Astrocyte of the cerebellum (primary cell): Measurements from ENCODE around the gene NOC3L.
A peak's percentile ranks its signal among the peaks of the same experiment; 100 is the strongest.
"Not testable (repeated sequence)": the region's sequence is repeated elsewhere in the genome, so short reads cannot be mapped to it uniquely, and the experiment has no call there.

Source experiments
- DNase-seq: peaks from one replicate; pipeline ENCODE4 v3.0.0-alpha.2; 2011; ENCODE audit warnings: low read depth
- H3K4me3 ChIP-seq: 2 replicates; pipeline ENCODE4 v1.5.1; 2011; ENCODE audit warnings: mild to moderate bottlenecking, low read depth, low read length, moderate library complexity
- in situ Hi-C: cut with HindIII; loops from 2 replicates; pipeline ENCODE4 v1.10.0; 2017; ENCODE audit warnings: low sequenced_read_pairs
- TF ChIP-seq, protein P1 (sequence below): IDR thresholded peaks from 2 replicates; pipeline ENCODE4 v1.5.1; 2012; ENCODE audit warnings: low read length, low read depth, moderate library complexity, mild to moderate bottlenecking; ENCODE audit errors: missing control alignments

Gene NOC3L

DNA sequence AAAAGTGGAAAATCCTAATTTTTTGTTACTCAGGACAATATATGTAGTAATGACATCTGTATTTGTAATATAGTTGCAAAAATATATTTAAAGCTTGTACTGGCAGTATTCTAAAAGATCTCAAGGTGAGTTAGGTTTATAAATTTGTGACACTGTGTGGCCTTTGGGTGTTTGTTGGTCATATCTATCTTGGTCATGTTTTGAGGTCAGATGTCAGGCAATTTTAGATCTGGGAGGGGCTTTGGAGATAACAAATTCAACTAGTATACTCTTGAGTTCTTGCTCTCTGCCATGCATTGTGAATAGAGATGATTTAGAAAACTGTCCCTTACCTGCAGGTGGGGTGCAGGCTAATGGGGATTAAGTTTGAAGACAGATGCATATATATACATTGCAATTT lies 42.7 kb upstream of the NOC3L start:
- DNase-seq: no peak
- in situ Hi-C loops: no loop called here
- no peak overlapping the region for H3K4me3 ChIP-seq
- TF ChIP-seq, protein P1, sequence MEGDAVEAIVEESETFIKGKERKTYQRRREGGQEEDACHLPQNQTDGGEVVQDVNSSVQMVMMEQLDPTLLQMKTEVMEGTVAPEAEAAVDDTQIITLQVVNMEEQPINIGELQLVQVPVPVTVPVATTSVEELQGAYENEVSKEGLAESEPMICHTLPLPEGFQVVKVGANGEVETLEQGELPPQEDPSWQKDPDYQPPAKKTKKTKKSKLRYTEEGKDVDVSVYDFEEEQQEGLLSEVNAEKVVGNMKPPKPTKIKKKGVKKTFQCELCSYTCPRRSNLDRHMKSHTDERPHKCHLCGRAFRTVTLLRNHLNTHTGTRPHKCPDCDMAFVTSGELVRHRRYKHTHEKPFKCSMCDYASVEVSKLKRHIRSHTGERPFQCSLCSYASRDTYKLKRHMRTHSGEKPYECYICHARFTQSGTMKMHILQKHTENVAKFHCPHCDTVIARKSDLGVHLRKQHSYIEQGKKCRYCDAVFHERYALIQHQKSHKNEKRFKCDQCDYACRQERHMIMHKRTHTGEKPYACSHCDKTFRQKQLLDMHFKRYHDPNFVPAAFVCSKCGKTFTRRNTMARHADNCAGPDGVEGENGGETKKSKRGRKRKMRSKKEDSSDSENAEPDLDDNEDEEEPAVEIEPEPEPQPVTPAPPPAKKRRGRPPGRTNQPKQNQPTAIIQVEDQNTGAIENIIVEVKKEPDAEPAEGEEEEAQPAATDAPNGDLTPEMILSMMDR: no peak

DNA sequence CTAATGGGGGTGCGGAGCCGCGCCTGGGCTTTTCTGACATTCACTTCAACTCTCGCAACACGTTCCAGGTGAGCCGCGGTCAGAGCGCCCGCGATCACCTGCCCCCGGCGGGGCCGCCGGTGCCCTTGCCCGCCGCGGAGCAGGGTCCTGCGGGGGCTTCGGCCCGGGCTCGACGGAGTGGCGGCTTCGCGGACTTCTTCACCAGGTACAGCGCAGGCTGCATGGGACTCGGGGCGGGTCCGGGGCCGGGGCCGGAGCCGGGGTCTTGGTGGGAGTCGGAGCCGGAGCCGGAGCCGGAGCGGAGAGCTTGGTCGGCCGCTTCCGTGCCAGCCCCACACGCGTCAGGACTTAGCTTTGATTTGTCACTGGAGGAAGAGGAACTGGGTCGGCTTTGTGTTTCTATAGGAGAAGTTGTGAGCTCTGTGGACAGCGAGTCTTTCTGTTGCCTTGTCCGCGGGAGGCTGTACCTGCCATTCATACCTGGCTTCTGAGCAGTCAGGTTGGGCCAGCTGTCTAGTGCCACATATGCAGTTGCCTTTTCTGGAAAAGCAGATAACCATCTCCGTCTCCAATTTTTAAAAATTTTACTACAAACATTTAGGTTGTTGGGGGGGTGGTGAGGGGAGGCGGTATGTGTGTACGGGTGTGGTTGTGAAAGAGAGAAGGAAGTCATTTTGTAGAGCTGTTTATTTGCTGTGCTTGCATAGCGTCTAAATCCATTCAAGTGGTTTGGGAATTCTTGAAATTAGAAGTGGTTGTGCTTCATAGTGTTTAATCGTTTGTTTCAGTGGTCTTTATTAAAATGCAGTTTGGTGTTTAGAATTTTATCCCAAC lies 40.9 kb upstream of the NOC3L start:
- TF ChIP-seq, protein P1: no peak
- in situ Hi-C loops: no loop called here
- peak; percentile 23 for DNase-seq
- peak overlapping the region; percentile 84 for H3K4me3 ChIP-seq

DNA sequence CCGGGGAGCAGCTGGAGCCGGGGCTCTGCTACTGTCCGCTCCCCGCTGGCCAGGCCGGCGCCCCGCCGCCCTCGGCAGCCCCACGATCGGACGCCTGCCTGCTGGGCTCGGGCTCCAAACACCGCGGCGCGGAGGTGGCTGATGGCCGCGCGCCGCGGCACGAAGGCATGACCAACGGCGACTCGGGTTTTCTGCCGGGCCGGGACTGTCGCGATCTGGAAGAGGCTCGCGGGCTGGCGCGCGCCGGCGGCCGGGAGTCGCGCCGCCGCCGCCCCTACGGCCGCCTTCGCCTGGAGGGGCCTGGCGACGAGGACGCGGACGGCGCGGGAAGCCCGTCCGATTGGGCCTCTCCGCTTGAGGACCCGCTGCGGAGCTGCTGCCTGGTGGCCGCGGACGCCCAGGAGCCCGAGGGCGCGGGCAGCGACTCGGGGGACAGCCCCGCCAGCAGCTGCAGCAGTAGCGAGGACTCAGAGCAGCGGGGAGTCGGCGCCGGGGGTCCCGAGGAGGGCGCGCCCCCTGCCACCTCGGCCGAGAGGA lies 40.2 kb upstream of the NOC3L start:
- H3K4me3 ChIP-seq: peak overlapping the region; percentile 84
- TF ChIP-seq, protein P1: no peak
- no peak for DNase-seq
- in situ Hi-C loops: no loop called here

DNA sequence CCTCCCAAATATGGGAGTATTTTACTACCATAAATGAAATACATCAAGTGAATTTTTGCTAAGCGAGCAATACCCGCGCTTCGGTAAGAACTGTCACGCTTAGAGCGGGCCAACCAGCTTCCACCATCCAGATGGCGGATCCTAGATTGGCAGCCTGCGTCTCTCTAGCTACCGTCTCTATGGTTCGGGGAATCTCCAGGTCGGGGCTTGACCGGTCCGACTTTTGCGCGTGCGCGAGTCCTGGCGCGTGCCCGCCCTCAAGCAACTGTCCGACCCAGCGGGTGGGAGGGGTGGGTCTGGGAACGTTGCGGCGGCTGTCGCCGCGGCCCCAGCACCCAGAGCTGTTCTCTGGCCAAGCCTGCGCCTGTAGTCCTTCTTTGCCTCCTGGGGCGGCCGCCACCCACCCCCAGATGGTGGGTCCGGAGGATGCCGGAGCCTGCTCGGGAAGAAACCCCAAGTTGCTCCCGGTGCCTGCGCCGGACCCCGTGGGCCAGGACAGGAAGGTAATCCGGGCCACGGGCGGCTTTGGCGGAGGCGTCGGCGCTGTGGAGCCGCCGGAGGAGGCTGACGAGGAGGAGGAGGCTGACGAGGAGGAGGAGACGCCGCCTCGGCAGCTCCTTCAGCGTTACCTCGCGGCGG lies 39.6 kb upstream of the NOC3L start, which contains the start of gene TBC1D12:
TSS of gene TBC1D12 (plus strand) at position 338 of the 639 bp plus-strand sequence. CDS start at position 411, 73 bp downstream.
- DNase-seq: peak; percentile 85
- H3K4me3 ChIP-seq: peak within 1 kb of the TSS; percentile 84
- in situ Hi-C loops: no loop called here
- TF ChIP-seq, protein P1: no peak

DNA sequence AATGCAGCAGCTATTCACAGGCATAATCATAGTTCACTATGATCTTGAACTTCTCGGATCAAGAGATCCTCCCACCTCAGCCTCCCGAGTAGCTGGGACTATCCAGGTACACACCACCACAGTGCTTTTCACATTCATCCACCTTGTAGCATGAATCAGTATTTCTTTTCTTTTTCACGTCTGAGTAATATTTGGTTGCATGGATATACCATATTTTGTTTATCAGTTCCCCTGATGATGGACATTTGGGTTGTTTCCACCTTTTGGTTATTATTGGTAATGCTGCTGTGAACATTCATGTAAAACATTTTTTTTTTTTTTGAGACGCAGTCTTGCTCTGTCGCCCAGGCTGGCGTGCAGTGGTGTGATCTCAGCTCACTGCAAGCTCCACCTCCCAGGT lies 36.0 kb upstream of the NOC3L start:
- in situ Hi-C loops: no loop called here
- DNase-seq: no peak
- H3K4me3 ChIP-seq: no peak overlapping the region
- TF ChIP-seq, protein P1: no peak

DNA sequence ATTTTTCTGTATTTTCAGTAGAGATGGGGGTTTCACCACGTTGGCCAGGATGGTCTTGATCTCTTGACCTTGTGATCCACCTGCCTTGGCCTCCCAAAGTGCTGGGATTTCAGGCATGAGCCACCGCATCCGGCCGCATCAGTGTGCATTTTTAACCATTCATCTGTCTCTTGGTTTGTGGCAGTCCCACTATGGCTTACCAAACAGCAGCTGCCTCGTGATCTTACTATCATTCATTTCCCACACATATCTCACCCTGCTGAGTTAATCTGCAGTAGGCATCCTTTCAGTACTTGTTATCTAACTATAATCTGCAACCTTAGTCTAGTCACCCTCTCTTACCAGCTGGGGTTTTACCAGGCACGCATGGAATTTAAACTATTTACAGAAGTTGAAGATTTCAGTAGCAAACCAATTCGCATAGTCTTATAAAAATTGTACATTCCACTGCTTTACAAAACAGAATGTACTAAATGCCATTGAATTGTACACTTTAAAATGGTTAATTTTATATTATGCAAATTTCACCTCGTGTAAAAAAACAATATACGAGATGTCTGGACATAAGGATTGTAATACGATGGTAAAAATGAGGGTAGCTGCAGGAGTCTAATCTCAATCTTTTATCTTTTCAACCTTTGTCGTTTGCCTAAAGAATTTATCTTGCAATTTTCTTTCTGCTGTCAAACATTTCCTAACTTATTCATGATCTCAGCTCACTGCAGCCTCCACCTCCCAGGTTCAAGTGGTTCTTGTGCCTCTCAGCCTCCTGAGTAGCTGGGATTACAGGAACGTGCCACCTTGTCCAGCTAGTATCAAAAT lies 35.0 kb upstream of the NOC3L start:
- DNase-seq: no peak
- in situ Hi-C loops: no loop called here

DNA sequence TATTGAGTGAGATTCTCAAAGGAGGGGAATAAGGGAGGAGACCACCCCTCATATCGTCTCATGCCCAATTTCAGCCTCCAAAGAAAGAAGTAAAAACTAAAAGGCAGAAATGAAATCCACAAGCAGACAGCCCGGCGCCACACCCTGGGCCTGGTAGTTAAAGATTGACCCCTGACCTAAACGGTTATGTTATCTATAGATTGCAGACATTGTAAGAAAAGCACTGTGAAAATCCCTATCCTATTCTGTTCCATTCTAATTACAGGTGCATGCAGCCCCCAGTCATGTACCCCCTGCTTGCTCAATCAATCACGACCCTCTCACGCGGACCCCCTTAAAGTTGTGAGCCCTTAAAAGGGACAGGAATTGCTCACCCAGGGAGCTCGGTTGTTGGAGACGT lies 29.4 kb upstream of the NOC3L start:
- H3K4me3 ChIP-seq, in situ Hi-C loops, DNase-seq: not testable (repeated sequence)

More for the DNA sequence above, 35.0 kb upstream of the NOC3L start:
- TF ChIP-seq, protein P1: no peak
- no peak overlapping the region for H3K4me3 ChIP-seq

DNA sequence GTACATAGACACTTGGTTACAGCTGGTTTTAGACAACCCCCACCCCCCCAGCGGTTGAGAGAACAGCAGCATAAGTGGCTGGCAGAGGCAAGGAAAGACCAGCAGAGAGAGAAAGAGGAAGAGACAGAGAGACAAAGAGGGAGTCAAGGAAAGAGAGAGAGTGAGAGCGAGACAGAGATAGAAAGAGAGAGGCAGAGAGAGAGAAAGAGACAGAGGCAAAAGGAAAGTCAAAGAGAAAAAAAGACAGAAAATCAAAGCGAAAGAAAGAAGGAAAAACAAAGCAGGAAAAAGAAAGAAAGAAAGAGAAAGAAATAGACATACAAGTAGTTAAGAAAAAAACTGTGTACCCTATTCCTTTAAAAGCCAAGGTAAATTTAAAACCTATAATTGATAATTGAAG lies 23.0 kb upstream of the NOC3L start:
- in situ Hi-C loops, DNase-seq, H3K4me3 ChIP-seq: not testable (repeated sequence)
